Measurements from ENCODE around the gene HSD17B1.
"Not testable (repeated sequence)": the region's sequence is repeated elsewhere in the genome, so short reads cannot be mapped to it uniquely, and the experiment has no call there.

Gene HSD17B1

DNA sequence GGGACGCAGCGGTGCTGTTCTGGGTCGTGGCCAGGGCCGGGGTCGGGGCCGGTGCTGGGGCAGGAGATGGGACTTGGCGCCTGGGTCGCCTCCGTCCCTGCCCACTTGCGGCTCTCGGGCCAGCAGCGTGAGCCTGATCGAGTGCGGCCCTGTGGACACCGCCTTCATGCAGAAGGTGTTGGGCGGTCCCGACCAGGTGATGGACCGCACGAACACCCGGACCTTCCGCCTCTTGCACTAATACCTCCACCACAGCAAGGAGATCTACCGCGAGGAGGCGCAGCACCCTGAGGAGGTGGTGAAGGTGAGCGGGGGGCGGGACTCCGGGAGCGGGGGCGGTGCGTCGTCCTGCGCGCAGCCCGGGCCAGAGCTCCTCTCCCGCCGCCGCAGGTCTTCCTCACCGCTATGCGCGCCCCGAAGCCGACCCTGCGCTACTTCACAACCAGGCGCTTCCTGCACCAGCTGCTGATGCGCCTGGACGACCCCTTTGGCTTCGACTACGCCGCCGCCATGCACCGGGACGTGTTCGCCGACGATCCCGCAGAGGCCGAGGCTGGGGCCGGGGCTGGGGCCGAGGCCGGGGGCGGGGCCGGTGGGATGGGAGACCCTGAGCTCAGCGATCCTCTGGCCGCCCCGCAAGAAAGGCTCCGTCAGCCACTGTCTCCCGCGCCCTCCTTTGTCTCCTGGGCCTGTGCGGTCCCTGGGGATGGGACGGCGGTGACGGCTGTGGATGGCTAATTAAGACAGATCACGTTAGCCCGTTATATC is 4.5 kb upstream of the HSD17B1 start:
- DNase-seq = no peak

DNA sequence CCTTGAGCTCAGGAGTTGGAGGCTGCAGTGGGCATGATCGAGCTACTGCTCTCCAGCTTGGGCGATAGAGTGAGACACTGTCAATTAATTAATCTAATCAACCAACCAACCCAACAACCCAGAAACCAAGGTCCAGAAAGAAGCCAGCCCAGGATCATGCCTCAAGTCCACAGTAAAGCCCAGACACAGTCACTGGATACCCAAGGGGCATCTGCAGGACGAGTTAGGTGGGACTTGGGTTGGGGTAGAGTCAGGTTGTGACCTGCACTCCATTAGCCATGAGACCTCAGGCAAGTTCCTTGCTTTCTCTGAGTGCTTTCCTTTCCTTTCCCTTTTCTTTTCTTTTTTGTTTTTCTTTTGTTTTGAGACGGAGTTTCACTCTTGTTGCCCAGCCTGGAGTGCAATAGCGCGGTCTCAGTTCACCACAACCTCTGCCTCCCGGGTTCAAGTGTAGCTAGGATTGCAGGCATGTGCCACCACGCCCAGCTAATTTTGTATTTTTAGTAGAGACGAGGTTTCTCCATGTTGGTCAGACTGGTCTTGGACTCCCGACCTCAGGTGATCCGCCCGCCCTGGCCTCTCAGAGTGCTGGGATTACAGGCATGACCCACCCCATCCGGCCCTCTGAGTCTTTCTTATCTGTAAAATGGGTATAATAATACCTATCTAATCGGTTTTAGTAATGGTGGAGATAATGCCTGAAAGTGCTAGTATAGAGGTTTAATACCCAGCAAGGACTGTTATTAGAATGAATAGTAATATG is 3.5 kb upstream of the HSD17B1 start:
- no peak for DNase-seq

DNA sequence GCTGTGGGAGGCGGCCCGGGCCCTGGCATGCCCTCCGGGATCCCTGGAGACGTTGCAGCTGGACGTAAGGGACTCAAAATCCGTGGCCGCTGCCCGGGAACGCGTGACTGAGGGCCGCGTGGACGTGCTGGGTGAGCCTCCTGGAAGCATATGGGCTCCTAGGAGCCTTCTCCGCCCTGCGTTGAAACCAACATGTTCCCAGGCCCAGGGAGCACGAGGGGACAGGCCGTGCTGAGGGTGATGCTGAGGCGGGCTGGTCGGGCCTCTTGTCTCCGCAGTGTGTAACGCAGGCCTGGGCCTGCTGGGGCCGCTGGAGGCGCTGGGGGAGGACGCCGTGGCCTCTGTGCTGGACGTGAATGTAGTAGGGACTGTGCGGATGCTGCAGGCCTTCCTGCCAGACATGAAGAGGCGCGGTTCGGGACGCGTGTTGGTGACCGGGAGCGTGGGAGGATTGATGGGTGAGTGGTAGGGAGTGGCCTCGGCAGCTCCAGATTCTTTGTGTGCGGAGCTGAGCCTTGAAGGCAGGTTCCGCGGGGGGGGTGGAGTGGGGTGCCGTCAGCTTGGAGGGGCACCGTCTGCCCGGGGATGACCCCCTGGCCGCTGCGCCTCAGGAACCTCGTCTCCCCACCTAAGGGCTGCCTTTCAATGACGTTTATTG is 567 bp downstream of the HSD17B1 start:
- no peak for DNase-seq

DNA sequence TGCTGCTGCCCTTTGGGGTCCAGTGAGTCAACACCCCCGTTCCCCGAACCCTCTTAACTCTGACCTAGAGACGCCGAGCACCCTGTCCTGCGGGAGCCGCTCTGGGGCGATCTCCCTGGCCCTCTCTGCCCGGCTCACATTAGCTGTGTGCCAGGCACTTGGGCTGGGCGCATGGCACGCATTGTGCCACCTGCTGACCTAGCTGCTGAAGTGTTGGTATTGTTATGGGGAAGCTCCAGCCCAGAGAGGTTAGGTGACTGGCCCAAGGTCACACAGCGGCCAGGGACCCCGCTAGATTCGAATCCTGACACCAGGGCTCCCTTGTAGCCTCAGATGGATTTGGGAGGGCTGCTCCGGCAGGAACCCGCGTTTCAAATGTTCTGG is 1.1 kb downstream of the HSD17B1 start:
- DNase-seq = no peak

DNA sequence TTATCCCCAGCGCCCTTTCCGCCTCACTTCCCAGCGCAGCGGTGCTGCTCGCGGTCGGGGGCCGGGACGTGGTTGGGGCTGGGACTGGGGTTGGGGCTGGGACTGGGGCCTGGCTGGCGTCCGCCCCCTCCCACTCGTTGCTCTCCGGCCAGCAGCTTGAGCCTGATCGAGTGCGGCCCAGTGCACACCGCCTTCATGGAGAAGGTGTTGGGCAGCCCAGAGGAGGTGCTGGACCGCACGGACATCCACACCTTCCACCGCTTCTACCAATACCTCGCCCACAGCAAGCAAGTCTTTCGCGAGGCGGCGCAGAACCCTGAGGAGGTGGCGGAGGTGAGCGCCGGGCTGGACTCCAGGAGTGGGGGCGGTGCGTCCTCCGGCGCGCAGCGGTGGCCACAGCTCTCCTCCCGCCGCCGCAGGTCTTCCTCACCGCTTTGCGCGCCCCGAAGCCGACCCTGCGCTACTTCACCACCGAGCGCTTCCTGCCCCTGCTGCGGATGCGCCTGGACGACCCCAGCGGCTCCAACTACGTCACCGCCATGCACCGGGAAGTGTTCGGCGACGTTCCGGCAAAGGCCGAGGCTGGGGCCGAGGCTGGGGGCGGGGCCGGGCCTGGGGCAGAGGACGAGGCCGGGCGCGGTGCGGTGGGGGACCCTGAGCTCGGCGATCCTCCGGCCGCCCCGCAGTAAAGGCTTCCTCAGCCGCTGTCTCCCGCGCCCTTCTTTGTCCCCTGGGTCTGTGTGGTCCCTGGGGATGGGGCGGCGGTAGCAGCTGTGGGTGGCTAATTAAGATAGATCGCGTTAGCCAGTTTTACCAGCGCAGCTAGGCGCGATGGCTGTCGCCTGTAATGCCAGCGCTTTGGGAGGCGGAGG is 1.8 kb downstream of the HSD17B1 start:
- DNase-seq = peak; percentile 73

DNA sequence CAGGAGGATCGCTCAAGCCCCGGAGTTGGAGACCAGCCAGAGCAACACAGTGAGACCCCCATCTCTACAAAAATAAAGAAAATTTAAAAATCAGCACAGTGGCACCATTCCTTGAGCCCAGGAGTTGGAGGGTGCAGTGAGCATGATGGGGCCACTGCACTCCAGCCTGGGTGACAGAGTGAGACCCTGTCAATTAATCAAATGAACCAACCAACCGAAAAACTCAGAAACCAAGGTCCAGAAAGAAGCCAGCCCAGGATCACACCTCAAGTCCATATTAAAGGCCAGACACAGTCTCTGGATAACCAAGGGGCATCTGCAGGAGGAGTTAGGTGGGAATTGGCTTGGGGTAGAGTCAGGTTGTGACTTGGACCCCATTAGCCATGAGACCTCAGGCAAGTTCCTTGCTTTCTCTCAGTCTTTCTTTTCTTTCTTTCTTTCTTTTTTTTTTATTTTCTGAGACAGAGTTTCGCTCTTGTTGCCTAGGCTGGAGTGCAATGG is 2.4 kb downstream of the HSD17B1 start:
- DNase-seq = no peak

DNA sequence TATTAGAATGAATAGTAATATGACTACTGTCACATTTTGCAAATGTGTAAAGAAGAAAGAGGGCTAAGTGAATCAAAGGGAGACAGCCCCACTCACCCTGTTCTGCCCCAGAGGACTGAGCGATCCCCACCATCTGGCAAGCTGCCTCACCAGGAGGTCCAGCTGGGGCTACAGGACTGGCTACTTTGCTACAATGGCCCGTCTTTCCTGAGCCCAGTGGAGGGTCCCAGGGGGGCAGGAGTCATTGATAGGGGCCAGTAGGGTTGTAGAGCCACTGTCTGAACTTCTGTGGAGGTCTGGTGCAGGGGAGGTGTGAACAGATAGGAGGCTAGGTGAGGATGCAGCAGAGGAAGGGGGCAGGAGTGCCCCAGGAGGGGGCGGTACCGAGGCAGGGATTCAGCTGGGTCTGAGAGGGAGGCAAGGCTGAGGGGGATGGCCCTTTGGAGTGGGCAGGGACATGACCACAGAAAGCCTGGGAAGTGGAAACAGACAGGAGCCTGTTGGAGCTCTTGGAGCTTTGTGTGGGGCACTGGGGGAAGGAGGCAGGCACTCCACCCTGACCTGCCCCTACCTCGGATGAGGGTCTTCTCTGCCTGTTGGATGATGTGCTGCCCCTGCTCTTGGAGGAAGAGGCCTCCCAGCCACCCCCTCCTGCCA is 3.4 kb downstream of the HSD17B1 start:
- DNase-seq = not testable (repeated sequence)

DNA sequence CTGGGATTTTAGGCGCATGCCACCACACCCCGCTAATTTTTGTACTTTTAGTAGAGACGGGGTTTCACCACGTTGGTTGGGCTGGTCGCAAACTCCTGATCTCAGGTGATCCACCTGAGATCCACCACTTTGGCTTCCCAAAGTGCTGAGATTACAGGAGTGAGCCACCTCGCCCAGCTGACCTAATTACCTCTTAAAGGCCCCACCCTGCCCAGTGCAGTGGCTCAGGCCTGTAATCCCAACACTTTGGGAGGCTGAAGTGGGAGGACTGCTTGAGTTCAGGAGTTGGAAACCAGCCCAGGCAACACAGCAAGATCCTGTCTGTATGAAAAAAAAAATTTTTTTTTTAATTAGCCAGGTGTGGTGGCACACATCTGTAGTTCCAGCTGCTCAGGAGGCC is 6.4 kb downstream of the HSD17B1 start:
- DNase-seq = no peak

DNA sequence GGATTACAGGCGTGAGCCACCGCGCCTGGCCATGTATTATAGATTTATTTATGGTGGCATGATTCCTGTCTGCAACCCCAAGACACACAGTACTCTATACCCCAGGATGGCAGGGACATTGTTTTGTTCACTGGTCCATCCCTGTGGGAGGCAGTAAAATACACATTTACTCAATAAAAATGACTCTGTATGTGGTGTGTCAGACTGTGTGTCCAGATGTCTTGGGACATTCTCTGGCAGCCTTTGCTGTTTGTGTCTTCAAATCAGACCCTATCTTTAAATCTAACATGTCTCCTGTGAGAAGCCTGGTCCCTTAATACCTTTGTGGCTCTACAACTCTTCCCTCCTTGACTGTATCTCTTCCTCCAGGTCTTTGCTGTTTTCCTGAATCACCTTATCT is 7.5 kb downstream of the HSD17B1 start:
- DNase-seq = no peak

DNA sequence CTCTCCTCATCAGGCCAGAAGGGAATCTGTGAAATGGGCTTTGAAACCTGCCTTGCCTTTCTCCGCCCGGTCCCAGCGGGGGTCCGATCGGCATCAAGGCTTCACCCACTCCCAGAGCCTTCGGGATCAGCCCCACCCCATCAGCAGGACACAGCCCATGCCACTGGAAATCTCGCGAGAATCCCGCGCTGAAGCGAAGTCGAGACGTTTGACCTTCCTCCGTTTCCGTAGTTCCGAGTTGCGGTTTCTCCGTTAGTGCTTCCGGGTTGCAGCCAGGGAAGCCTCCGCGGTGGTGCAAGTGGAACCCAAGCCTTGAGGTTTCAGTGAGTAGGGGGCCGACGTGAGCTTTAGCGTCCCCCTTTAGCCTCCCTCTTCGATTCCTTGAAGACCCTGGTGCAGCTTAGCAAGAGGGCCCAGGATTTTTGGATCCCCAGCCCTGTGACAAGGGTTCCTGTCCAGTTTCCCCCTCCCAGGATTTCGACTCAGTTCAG is 9.2 kb downstream of the HSD17B1 start, which contains the start of gene COASY:
Gene COASY (plus strand): TSS at position 252 of the 491 bp plus-strand sequence. CDS start 475 bp downstream, outside the sequence.
- peak; percentile 98 for DNase-seq

DNA sequence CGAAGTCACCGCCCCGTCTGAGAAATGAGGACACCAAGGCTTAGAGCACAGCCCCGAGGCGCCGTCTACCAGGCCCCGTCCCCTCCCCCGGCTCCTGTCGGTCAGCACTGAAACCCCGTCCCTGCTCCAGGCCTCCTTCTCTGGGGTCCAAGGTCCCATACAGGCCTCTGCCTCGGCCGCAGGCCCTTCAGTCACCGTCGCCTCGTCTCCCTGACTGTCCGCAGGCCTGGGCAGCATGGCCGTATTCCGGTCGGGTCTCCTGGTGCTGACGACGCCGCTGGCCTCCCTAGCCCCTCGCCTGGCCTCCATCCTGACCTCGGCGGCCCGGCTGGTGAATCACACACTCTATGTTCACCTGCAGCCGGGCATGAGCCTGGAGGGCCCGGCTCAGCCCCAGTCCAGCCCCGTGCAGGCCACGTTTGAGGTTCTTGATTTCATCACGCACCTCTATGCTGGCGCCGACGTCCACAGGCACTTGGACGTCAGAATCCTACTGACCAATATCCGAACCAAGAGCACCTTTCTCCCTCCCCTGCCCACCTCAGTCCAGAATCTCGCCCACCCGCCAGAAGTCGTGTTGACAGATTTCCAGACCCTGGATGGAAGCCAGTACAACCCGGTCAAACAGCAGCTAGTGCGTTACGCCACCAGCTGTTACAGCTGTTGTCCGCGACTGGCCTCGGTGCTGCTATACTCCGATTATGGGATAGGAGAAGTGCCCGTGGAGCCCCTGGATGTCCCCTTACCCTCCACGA is 9.8 kb downstream of the HSD17B1 start:
- peak; percentile 20 for DNase-seq

DNA sequence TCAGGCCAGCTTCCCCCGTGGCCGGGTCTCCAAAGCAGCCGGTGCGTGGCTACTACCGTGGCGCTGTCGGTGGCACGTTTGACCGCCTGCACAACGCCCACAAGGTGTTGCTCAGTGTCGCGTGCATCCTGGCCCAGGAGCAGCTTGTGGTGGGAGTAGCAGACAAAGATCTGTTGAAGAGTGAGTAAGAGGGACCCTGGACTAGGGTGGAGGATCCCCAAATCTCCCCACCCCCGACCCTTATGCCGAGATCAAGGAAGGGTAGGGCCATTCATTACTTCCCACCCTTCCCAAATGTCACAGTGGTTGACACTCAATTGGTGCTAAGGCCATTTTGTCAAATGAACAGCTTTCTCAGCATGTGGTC is 10.4 kb downstream of the HSD17B1 start:
- no peak for DNase-seq

DNA sequence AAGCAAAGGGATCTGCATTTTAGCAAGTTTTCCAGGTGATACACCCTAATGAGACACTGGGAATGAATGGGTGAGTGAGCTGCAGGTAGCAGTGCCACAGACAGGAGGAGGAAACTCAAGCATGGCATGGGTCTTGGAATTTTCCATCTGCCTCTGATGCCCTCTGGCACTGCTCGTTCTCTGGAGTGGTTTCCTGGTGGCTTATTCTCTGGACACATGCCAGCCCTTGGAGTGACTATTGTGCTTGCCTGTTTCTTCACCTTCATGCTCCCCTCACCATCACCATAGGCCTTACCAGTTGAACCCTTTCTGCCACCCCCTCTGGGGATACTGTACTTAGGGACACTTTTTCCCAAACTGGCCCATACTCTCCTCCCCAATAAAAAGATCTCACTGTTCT is 10.8 kb downstream of the HSD17B1 start:
- DNase-seq = no peak

DNA sequence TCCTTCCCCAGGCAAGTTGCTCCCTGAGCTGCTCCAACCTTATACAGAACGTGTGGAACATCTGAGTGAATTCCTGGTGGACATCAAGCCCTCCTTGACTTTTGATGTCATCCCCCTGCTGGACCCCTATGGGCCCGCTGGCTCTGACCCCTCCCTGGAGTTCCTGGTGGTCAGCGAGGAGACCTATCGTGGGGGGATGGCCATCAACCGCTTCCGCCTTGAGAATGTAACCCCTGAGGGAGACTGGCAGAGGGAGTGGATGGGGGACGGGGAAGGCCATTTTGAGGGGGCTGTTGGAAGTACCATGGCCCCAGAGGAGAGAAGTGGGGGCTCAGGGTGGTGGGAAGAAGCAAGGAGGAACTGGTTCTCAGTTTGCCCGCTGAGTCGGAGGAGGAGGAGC is 11.2 kb downstream of the HSD17B1 start:
- no peak for DNase-seq

DNA sequence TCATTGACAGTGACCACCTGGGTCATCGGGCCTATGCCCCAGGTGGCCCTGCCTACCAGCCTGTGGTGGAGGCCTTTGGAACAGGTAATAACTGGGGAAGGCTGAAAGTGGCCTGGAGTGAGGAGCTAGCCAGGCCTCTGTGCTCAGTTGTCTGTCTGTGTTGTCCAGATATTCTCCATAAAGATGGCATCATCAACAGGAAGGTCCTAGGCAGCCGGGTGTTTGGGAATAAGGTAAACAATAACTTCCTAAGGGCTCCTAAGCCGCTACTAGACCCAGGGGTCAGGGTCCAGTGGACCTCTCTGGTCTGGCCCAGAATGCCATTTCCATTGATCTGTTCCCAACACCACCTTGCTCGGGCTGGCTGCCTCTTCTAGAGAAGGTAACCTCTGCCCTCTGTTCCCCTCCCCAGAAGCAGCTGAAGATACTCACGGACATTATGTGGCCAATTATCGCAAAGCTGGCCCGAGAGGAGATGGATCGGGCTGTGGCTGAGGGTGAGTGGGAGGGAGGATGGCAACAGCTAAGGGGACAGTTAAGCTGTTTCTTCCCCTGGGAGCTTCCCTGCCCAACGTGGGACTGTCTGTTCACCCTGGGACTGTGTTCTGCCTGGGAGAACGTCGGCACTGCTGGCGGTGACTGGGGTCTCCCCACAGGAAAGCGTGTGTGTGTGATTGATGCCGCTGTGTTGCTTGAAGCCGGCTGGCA is 12.2 kb downstream of the HSD17B1 start:
- DNase-seq = no peak

DNA sequence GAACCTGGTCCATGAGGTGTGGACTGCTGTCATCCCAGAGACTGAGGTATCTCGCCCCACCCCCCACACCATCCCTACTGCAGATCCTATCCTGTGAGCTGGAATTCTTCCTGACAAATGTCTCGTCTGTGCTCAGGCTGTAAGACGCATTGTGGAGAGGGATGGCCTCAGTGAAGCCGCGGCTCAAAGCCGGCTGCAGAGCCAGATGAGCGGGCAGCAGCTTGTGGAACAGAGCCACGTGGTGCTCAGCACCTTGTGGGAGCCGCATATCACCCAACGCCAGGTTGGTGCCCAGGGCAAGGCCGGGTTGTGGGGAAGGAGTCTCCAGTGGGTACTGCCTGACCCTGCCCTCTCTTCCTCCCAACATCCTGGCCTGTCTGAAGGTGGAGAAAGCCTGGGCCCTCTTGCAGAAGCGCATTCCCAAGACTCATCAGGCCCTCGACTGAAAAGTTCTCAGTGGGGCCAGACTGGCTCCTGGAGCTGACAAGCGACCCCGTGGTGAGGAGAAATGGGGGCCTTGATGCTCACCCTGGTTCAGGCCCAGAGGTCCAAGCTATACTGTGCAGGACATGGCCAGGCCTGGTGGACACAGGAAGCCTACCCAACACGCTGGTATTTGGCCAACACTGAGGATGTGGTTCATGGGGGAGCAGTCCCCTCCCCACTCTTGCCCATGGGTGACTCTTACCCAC is 12.9 kb downstream of the HSD17B1 start:
- DNase-seq = no peak

DNA sequence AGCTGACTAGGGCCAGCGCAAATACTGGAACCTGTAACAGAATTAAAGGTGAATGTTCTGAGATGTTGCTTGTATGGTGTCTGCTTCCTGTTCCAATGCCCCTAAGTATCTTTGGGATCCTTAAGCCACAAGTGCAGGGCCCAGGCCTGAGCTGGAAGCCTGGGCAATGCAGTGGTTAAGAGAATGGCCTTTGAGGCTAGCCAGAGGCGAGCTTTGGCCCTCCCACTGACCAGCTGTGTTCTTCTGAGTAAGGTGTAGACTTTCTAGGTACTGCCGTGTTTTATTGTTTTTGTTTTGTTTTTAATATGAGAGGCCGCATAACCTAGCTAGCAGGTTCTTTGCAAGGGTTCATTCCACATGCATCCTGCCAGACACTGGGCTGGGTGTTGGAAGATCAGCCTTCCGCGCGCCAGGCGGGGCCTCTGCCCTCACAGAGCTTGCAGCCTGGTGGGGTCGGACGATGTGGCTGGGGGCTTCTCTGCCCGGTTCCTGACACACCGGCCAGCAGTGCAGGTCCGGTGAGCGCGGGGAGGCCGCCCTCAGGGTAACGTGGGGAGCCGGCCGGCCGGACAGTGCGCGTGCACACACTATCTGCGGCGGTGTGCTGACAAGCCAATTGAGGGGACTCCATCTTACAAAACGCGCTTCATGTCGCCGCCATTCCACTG is 13.6 kb downstream of the HSD17B1 start:
- no peak for DNase-seq

DNA sequence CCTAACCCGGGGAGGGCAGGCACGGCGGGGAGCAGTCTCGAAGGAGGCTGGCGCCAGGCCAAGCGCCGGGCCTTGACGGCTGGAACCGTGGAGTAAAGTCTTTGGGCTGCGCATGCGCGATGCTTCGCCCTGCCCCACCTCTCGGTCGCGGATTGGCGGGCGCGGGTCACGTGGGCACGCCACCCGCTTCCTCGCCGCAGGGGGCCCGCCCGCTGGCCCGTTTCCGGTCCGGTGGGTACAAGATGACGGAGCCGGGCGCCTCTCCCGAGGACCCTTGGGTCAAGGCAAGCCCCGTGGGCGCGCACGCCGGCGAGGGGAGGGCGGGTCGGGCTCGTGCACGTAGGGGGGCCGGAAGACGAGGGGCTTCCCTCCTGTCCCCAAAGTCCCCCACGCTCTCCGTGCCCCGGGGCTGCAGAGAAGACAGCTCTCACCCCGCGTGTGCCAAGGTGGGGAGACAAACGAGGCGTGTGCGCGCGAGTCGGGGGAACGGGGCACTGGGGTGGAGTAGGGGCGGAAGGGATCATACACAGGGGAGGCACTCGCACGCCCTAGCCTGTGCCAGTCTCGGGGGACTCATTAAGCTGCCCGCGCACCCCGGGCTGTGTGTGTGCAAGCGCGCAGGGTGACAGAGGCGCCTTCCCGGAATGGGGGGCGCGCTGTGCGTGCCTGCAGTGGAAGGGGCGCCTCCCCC is 14.3 kb downstream of the HSD17B1 start, which contains the start of gene MLX:
Gene MLX (plus strand): TSS at position 218 of the 691 bp plus-strand sequence. CDS start 25 bp downstream, at position 243.
- DNase-seq = peak; percentile 95
